Inferior parietal cortex (tissue), 1 donor: ENCODE measurements around the gene EDNRA.
"Not testable (repeated sequence)": the region's sequence is repeated elsewhere in the genome, so short reads cannot be mapped to it uniquely, and the experiment has no call there.

Experiments used
- DNase-seq: peaks from one replicate; pipeline ENCODE4 v3.0.0-alpha.2; 2016; ENCODE audit errors: extremely low spot score

EDNRA gene

GRCh38 chr4:147480891-147481576 lies at the start of gene EDNRA:
Gene EDNRA, plus strand, starts transcription at chr4:147481097. Its CDS starts 4,585 bp downstream, at chr4:147485682.
- DNase-seq: no peak

- not testable (repeated sequence) for DNase-seq
Observed at GRCh38 chr4:147434370-147434769, 46.5 kb upstream of the EDNRA start.

GRCh38 chr4:147440442-147440841 lies 40.5 kb upstream of the EDNRA start:
- no peak for DNase-seq

- no peak for DNase-seq
Observed at GRCh38 chr4:147447786-147448185, 33.1 kb upstream of the EDNRA start.

GRCh38 chr4:147453561-147454141 lies 27.2 kb upstream of the EDNRA start:
- DNase-seq: no peak

GRCh38 chr4:147456706-147457105 lies 24.2 kb upstream of the EDNRA start:
- no peak for DNase-seq

- DNase-seq: no peak
Observed at GRCh38 chr4:147461161-147461560, 19.7 kb upstream of the EDNRA start.

- no peak for DNase-seq
Observed at GRCh38 chr4:147463065-147463464, 17.8 kb upstream of the EDNRA start.

- no peak for DNase-seq
Observed at GRCh38 chr4:147465461-147465860, 15.4 kb upstream of the EDNRA start.

GRCh38 chr4:147477439-147477838 lies 3.5 kb upstream of the EDNRA start:
- DNase-seq: no peak

- no peak for DNase-seq
Observed at GRCh38 chr4:147479376-147479775, 1.5 kb upstream of the EDNRA start.

- no peak for DNase-seq
Observed at GRCh38 chr4:147479786-147480185, 1.1 kb upstream of the EDNRA start.

GRCh38 chr4:147480502-147480890 lies 401 bp upstream of the EDNRA start:
- DNase-seq: no peak

GRCh38 chr4:147481577-147482109 lies 746 bp downstream of the EDNRA start:
- DNase-seq: no peak

GRCh38 chr4:147482281-147482680 lies 1.4 kb downstream of the EDNRA start:
- DNase-seq: no peak

- DNase-seq: no peak
Observed at GRCh38 chr4:147485167-147485566, 4.3 kb downstream of the EDNRA start.

GRCh38 chr4:147487616-147488015 lies 6.7 kb downstream of the EDNRA start:
- DNase-seq: no peak

- DNase-seq: no peak
Observed at GRCh38 chr4:147488556-147488955, 7.7 kb downstream of the EDNRA start.

GRCh38 chr4:147491086-147491485 lies 10.2 kb downstream of the EDNRA start:
- DNase-seq: no peak

- no peak for DNase-seq
Observed at GRCh38 chr4:147492306-147492705, 11.4 kb downstream of the EDNRA start.

GRCh38 chr4:147492761-147493160 lies 11.9 kb downstream of the EDNRA start:
- no peak for DNase-seq

- DNase-seq: no peak
Observed at GRCh38 chr4:147493307-147493706, 12.4 kb downstream of the EDNRA start.

- no peak for DNase-seq
Observed at GRCh38 chr4:147494301-147494700, 13.4 kb downstream of the EDNRA start.
